GM19193 (cell line): ENCODE measurements around the gene UGT1A5.

Source experiments
- POLR2A ChIP-seq: IDR thresholded peaks from 4 replicates; pipeline ENCODE4 v1.6.1; 2011; ENCODE audit not compliant: insufficient read depth, insufficient read length; ENCODE audit errors: extremely low read depth

UGT1A5 gene

DNA sequence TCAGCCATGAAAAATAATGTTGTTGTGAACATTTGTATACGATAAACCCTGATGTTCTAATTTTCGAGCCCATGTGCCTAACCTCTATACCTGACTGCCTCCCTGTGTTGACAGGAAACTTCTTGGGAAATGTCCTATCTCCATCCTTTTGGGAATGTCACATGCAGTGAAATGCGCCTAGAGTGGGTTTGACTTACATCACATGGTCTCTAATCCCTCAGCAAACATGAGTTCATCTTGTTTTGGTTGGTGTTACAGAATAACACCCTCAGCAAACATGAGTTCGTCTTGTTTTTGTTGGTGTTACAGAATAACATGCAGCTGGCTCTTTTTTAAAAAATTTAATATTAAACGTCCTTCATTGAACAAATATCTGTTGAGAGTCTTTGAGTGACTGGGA, 24.4 kb upstream of the UGT1A5 start:
- TF ChIP-seq POLR2A, result no peak

DNA sequence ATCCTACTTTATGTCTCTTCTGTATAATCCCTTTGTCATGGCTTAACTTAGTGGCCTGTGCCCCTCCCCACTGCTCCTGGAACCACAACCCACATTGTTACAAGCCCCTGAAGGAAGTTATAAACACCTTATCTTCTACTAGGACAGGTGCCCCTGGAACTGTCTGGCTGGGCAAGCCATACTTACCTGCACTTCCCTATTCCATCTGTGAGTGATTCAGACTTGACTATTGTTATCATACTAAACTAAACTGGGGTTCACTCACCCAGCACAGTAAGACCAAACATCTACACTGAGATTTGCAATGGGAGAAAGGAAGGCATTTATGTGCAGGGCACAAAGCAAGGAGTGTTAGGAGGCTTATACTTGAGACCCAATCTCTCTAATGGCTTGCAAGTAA, 23.7 kb upstream of the UGT1A5 start:
- TF ChIP-seq POLR2A, result no peak

DNA sequence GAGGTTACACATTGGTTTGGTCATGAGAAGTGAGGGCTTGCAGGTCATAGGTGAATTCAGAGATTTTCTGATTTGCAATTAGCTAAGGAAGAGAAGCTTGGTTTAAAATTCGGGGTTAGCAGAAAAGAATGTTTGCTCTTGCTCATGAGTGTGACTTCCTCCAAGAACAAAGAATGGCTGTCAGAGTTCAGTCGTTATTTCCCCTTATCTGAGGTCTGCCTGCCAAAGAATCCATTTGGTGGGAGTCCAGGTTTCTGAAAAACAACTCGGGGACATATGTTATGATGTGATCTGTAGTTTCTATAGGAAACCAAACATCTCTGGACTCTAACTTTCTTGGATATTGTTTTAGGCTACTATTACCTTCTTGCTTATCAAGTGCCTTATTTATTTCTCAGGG, 23.2 kb upstream of the UGT1A5 start:
- TF ChIP-seq POLR2A, result no peak

DNA sequence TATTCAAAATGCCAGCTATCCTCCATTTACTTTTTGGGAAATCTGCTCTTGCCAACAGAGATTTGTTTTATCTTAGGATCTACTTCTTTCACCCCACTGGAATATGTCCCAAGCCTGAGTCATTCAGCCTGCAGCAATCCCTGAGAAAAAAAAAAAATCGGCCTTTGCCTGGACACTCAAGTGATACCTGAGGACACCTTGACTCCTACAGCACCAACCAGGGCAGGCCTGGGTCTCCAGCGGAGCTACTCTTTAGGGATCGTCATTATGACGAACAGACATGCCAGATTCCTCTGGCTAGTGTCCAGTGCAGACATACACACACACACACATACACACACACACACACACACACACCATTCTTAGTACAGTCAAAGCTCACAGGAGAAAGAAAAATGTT, 22.3 kb upstream of the UGT1A5 start:
- no peak for TF ChIP-seq POLR2A

DNA sequence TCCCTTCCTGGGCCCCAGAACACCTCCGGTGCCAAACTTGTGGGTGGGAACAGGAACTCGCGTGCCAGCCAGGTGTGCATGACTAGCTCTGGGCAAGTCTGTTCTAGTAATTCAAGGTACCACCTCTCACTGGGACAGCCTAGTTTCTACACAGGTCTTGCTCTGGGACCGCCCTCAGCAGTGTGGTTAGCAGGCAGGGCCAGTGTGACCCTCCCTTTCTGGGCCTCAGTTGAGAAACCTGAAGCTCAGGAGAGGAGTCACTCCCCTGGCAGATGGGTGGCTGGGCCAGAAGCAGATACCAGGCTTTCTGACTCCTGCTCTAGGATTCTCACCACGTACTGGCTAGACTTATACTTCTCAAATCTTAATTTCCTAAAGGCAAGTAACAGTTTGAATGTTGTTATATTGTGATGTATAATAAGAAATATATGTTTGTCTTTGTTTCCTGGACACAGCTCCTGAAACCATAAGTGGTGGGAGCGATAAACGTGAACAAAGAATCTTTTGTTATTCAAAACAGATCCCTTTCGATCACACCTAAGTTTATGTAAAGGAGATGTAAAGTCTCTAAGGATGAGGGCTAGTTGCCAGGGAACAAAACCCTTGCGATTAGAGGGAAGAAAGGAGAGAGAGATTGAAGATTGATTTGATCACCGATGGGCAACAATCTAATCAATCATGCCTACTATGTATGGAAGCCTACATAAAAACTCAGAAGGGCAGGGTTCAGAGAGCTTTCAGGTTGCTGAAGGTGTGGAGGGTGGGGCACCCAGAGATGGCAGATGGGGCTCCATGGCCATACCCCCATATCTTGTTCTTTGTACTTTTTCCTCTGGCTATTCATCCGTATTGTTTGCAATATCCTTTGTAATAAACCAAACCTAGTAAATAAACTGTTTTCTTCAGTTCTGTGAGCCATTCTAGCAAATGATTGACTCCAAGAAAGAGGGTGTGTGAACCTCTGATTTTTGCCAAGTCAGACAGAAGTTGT, 21.0 kb upstream of the UGT1A5 start:
- no peak for TF ChIP-seq POLR2A

DNA sequence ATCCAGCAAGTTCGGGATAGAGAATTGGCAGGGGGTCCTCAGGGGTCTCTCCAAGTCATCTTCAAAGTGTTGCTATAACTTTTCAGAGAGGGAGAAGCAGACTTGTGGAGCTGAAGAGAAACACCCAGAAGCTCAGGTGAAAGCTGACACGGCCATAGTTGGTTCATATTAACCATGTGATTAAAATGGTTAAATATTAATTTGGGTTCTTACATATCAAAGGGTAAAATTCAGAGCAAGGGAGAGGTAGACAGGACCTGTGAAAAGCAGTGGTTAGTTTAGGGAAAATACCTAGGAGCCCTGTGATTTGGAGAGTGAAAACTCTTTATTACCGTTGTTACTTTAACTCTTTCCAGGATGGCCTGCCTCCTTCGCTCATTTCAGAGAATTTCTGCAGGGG, 20.1 kb upstream of the UGT1A5 start, which contains the start of gene UGT1A6:
UGT1A6 (plus strand) TSS at position 243 of the 400 bp plus-strand sequence; CDS start at position 358, 115 bp downstream.
- no peak for TF ChIP-seq POLR2A

DNA sequence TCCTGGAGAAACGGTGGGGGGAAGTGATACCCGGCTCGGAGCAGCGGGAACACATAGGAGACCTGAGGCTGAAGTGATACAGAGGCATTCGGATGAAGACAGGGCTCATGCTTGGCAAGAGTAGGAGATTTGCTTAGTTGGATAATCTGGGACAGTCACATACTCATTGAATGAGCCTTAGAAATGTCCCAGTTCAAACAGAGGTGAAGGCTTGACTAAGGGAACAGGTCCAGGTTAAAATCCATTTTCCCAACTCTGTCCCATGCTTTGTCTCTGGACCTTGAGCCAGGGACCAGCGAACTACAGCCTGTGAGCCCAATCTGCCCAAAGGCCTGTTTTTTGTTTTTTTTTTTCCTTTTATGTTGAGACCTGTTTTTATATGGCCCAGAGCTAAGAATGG, 18.7 kb upstream of the UGT1A5 start:
- TF ChIP-seq POLR2A, result no peak

DNA sequence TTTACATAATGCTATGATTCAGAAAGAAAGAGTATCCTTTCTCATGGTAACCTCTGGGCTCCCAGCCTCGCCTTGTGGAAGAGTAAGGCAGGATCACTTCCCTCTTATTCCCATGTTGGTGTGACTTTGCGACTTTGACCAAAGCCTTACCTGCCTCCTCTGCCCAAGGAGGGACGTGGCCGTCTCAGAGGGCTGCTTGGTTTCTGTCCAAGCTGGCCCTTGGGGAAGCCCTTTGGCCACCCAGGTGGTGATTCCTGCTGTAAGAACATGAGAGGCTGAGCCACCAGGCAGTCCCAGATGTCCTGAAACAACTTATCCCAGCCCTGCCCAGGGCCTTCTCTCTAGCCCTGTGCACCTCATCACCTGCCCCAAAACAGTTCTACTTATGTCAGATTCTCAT, 14.0 kb upstream of the UGT1A5 start:
- TF ChIP-seq POLR2A, result no peak

DNA sequence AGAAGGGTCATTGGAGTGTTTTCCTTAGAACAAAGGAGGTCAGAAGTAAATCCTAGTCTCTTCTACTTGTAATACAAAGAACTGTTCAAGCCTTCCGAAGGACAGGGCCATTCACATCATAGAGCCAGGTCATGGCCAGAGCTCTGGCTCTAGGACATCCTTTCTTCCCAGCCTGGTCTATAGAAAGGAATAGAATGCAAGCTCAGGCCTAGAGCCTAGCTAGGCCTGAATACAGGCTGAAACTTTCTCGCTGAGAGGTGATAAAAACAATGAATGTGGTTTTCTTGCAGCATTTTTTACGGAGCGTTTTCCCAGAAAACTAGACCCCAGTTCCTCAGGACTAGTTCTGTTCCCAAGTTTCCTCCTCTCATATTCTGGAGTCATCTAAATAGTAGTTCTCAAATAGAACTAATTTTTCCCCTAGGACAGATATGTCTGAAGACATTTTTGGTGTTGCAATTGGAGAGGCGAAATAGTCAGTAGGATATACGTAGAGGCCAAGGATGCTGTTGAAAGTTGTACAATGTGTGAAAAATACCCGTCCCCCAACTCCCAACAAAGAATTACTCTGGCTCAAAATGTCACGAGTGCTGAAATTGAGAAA, 13.2 kb upstream of the UGT1A5 start:
- no peak for TF ChIP-seq POLR2A

DNA sequence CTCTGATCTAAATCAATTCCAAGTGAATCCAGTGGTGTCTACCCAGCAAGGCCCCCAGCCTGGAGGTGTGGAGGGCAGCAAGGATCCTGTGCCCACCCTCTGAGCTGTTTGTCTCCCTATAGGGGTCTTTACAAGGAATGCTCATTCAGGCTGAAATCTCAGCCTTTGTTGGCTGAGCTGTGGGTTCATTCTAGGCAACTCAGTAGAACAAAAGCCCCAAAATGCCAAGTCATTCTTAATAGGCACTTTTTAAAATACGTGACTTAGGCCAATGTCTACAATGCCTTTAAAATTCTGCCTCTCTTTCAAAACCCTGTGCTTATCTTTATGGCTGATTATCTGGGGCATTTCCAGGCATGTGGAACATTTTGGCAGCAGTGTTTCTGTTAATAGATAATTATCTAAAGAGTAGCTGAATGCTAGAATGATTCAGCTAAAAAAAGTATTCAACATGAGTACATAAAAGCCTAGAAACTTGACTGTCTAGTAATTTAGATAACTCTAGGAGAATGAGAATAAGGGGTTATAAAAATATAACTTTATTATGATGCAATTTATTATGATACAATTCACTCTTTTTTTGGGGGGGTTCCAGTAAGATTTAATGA, 12.6 kb upstream of the UGT1A5 start:
- no peak for TF ChIP-seq POLR2A

DNA sequence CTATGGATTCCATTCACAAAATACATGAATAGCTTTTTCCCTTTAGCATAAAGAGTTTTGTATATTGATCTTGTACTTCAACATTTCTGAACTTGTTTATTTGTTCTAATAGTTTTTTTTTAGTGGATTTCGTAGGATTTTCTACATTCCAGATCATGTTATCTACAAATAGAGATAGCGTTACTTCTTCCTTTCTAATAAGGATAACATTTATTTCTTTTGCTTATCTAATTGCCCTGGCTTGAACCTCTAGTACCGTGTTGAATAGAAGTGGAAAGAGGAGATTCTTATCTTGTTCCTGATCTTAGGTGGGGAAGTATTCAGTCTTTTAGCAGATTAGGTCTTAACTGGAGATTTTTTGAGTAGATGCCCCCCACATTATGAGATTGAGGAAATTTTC, 10.5 kb upstream of the UGT1A5 start:
- no peak for TF ChIP-seq POLR2A

DNA sequence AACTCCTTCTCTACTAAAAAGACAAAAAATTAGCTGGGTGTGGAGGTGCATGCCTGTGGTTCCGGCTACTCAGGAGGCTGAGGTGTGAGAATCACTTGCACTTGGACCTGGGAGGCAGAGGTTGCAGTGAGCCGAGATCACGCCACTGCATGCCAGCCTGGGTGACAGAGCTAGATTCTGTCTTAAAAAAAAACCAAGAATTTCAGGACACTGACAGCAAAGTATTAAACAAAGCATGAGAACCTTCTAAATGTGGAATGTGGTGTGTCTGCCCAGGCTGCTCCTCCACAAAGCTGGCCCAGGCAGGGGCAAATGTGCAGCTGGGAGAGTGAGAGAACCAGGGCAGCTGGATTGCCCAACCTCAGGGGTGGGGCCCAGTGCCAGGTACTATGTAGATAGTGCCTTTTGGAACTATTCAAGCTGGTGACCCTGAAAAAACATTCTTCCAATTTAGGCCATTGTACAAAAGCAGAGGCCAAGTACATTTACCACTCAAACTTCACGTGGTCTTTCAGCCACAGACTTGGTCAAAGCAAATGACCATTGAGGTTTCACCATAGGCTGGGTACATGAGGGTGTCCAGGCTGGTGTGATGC, 6.7 kb upstream of the UGT1A5 start:
- TF ChIP-seq POLR2A, result no peak

DNA sequence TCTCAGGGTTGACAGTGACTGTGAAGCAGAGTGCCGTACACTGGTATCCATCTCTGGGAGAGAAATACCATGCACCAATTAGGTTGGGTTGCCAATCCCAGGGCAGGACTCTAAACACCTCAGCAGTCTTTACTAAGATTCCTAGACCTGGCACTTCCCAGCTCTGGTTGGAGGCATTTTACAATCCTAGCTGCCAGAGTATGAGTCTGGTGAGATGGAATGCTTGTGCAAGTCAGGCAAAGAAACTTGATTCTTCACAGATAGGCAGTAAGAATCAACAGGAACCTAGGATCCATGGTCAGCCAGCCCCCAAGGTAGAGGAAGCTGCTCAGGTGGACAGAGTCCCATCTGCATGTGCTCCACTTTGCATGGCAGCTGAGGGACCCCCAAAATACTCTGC, 6.0 kb upstream of the UGT1A5 start:
- TF ChIP-seq POLR2A, result no peak

DNA sequence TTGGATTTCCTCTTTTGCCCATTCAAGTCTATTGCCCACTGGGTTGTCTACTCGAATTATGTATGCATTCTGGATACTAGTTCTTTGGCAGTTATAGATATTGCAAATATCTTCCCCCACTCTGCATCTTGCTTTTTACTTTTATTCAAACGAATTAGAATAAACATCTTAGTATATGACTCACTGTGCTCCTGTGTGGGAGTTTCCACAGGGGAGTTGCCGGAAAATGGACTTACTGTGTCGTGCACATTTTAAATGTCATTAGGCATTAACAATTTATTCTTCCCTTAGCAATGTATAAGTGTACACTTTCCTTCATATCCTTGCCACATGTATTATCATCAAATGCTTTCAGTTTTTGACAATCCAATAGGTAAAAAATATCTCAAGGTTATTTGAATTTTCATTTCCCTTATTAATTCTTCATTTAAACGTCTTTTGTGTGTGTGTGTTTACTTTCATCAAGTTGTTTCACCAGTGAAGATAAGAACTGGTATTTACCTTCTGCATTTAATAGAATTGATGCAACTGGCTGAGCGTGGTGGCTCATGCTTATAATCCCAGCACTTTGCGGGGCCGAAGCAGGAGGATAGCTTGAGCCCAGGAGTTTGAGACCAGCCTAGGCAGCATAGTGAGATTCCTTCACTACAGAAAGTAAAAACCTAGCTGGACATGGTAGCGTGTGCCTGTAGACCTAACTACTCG, 4.6 kb upstream of the UGT1A5 start:
- TF ChIP-seq POLR2A, result no peak

DNA sequence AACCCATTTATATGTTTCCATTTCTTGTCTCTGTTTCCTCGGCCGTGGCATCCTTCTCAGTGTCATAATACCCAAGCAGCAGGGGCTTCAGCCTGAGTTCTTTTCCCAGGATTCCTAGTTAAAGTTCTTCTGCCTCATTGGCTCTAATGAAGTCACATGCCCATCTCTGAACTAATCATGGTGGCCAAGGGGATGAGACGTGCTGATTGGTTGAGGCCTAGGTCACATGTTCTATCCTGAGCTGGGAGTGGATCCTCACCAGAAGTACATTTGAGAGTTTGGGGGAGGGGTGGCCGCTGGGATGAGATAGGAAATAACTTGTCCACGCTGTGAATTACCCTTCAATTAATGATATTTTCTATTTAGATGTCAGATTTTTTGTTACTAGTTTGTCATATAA, 3.8 kb upstream of the UGT1A5 start:
- no peak for TF ChIP-seq POLR2A
